ENCODE data around the gene NRAP.

Gene NRAP

GRCh38 chr10:113679463-113680189 is 15.8 kb upstream of the NRAP start, which contains the start of gene CASP7:
Gene CASP7 (plus strand): TSS chr10:113679912. CDS start chr10:113697494, 17,582 bp downstream.
- TF ChIP-seq CTCF (IDR thresholded peaks at IDR 0.05; ENCODE audit: insufficient read depth, low read length, missing control alignments): peak; percentile 10
- DNase-seq (ENCODE audit: low read depth, low spot score): no peak
- POLR2A ChIA-PET: interaction anchor here (1.2 kb wide), 1 partner anchor 176 kb away, joined by 3 read pairs; no protein-coding TSS in a partner anchor
- H3K4me3 ChIP-seq (ENCODE audit: low read depth, low read length): peak within 1 kb of the TSS; percentile 100
- CTCF ChIA-PET: interaction anchor here (0.6 to 1.9 kb wide), 14 partner anchors 8 to 423 kb away, joined by 3 to 7 read pairs (median 3); partner anchors contain the start of gene NRAP

- TF ChIP-seq CTCF (IDR thresholded peaks at IDR 0.05; ENCODE audit: insufficient read depth, low read length, missing control alignments): no peak
- no peak for DNase-seq (ENCODE audit: low read depth, low spot score)
- no peak overlapping the region for H3K4me3 ChIP-seq (ENCODE audit: low read depth, low read length)
- CTCF ChIA-PET: interaction anchor here (1.5 kb wide), 1 partner anchor 13 kb away, joined by 4 read pairs; the partner anchor contains the start of gene CASP7
- POLR2A ChIA-PET: no interaction called here
Observed at GRCh38 chr10:113666682-113667252, 2.9 kb upstream of the NRAP start.

- H3K4me3 ChIP-seq (ENCODE audit: low read depth, low read length): no peak overlapping the region
- DNase-seq (ENCODE audit: low read depth, low spot score): peak; percentile 70
- ChIA-PET POLR2A (no interaction called here), CTCF (interaction anchor here (1.5 kb wide), 1 partner anchor 13 kb away, joined by 4 read pairs; the partner anchor contains the start of gene CASP7)
- no peak for TF ChIP-seq CTCF (IDR thresholded peaks at IDR 0.05; ENCODE audit: insufficient read depth, low read length, missing control alignments)
Observed at GRCh38 chr10:113665806-113666354, 2.0 kb upstream of the NRAP start.

DNA sequence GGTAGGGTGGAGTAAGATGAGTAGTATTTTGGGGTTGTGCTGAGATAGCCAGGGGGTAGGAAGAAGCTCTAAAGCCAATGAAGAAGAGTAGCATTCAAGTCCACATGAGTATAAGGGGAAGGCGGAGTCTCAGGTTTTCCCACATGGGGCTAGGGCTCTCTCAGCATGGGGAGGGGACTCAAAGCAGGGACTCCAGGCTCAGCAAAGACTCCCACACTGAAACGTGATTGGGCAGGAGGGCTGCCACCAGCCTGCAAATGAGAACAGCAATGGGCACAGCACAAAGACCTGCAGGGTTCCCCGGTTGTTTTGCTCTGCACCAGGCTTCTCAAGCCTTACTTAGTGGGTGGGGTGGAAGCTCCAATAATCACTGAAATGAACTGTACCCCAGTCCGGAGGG is 1.5 kb upstream of the NRAP start:
- DNase-seq (ENCODE audit: low read depth, low spot score): no peak

GRCh38 chr10:113663142-113663541 is 699 bp downstream of the NRAP start:
- H3K4me3 ChIP-seq (ENCODE audit: low read depth, low read length): no peak overlapping the region
- ChIA-PET POLR2A (no interaction called here), CTCF (interaction anchor here (1.3 kb wide), 1 partner anchor 16 kb away, joined by 3 read pairs; the partner anchor contains the start of gene CASP7)
- DNase-seq (ENCODE audit: low read depth, low spot score): no peak
- no peak for TF ChIP-seq CTCF (IDR thresholded peaks at IDR 0.05; ENCODE audit: insufficient read depth, low read length, missing control alignments)

More for the DNA sequence above, 1.5 kb upstream of the NRAP start:
- ChIA-PET POLR2A (no interaction called here), CTCF (no interaction called here)
- no peak overlapping the region for H3K4me3 ChIP-seq (ENCODE audit: low read depth, low read length)
- no peak for TF ChIP-seq CTCF (IDR thresholded peaks at IDR 0.05; ENCODE audit: insufficient read depth, low read length, missing control alignments)

- ChIA-PET POLR2A (no interaction called here), CTCF (no interaction called here)
- no peak for TF ChIP-seq CTCF (IDR thresholded peaks at IDR 0.05; ENCODE audit: insufficient read depth, low read length, missing control alignments)
- DNase-seq (ENCODE audit: low read depth, low spot score): no peak
- no peak overlapping the region for H3K4me3 ChIP-seq (ENCODE audit: low read depth, low read length)
Observed at GRCh38 chr10:113661332-113661731, 2.5 kb downstream of the NRAP start.
